ENCODE results near the gene NEIL1. TPM values are rescaled to one million over a fixed set of nuclear protein-coding genes. Genes with fewer than 3 reads are reported as not detected.

NEIL1 gene
- polyA plus RNA-seq, 1 of the 3 experiments (the other 2 are of a cell fraction), result 12.0 TPM

- Histone ChIP-seq H3K9me2 (no peaks in the 10 kb centered on the region), H4K20me1 (ENCODE audit: insufficient read depth) (no peaks in the 10 kb centered on the region; the same call in 1 of the 2 replicates), H3K4me2 (peak overlapping the region; percentile 92; the same call in 1 of the 2 replicates), H3K9me3 (no peaks in the 10 kb centered on the region), H3K27me3 (ENCODE audit: insufficient read depth) (no peaks in the 10 kb centered on the region), H3K27ac (ENCODE audit: low read depth in 2 of 2, low read length in 1 of 2) (no peak overlapping the region), H2AFZ (ENCODE audit: low read depth) (no peak overlapping the region), H3K4me1 (ENCODE audit: control insufficient read depth in 1 of 2, insufficient read depth in 2 of 2, low read depth in 1 of 2, low read length in 1 of 2) (peaks cover 5 to 16% of the 10 kb centered on the region in 2 experiments; a peak in 3 of 4 replicates), H3K36me3 (replicated peaks in 1 of 2; ENCODE audit: control insufficient read depth in 1 of 2, insufficient read depth in 2 of 2, low read length in 1 of 2) (peaks cover 44 to 70% of the 10 kb centered on the region in 2 experiments), H3K79me2 (ENCODE audit: insufficient read depth) (peaks cover 58% of the 10 kb centered on the region), H3K9ac (no peak overlapping the region), H3F3A (replicated peaks; ENCODE audit: insufficient read depth) (peaks cover 10% of the 10 kb centered on the region), H3K4me3 (ENCODE audit: low read depth in 2 of 2, low read length in 1 of 2) (no peak overlapping the region)
- TF ChIP-seq GATA2 (CRISPR knock-in tag; IDR thresholded peaks at IDR 0.05), result no peak
- TF ChIP-seq SMC3 (IDR thresholded peaks at IDR 0.05; ENCODE audit: low read depth, low read length), result no peak
- TF ChIP-seq USF2 (IDR thresholded peaks at IDR 0.05; ENCODE audit: borderline replicate concordance, low read depth, low read length), result no peak
- TF ChIP-seq IRF3 (IDR thresholded peaks at IDR 0.05; ENCODE audit: low read depth, low read length), result no peak
- no peak for TF ChIP-seq FOSL2 (IDR thresholded peaks at IDR 0.05; ENCODE audit: borderline replicate concordance, low read depth)
- no peak for TF ChIP-seq FOXM1 (IDR thresholded peaks at IDR 0.05; ENCODE audit: low read depth)
- no peak for TF ChIP-seq JUND (IDR thresholded peaks at IDR 0.05)
- TF ChIP-seq MEF2A (IDR thresholded peaks at IDR 0.05; ENCODE audit: borderline replicate concordance, low read depth), result no peak
- no peak for TF ChIP-seq TEAD4 (IDR thresholded peaks at IDR 0.05; ENCODE audit: borderline replicate concordance, insufficient read depth)
- TF ChIP-seq MAX (IDR thresholded peaks at IDR 0.05; ENCODE audit: low read depth), result no peak
- TF ChIP-seq CTCF (IDR thresholded peaks at IDR 0.05), result no peak
- no peak for TF ChIP-seq RFX5 (IDR thresholded peaks at IDR 0.05; ENCODE audit: low read length)
- TF ChIP-seq POLR2AphosphoS5 (IDR thresholded peaks at IDR 0.05; ENCODE audit: low read depth, low read length), result no peak
- TF ChIP-seq PBX3 (IDR thresholded peaks at IDR 0.05), result no peak
- no peak for TF ChIP-seq RXRA (IDR thresholded peaks at IDR 0.05; ENCODE audit: borderline replicate concordance, low read depth)
- no peak for TF ChIP-seq EZH2phosphoT487 (IDR thresholded peaks at IDR 0.05; ENCODE audit: borderline replicate concordance, low read depth)
- no peak for TF ChIP-seq TAF1 (IDR thresholded peaks at IDR 0.05; ENCODE audit: borderline replicate concordance, low read depth, low read length)
- no peak for TF ChIP-seq RAD21 (IDR thresholded peaks at IDR 0.05; ENCODE audit: low read length)
- TF ChIP-seq NRF1 (IDR thresholded peaks at IDR 0.05; ENCODE audit: low read depth, low read length), result no peak
- TF ChIP-seq CHD2 (IDR thresholded peaks at IDR 0.05; ENCODE audit: low read length, partially characterized antibody), result no peak
- DNase-seq, result no peak
- ChIA-PET CTCF (interaction anchor here (0.9 to 1.5 kb wide), 3 partner anchors 24 to 316 kb away, joined by 3 read pairs; no protein-coding TSS in a partner anchor), POLR2A (interaction anchor here (1.4 to 2.5 kb wide), 2 partner anchors 34 to 270 kb away, joined by 6 to 21 read pairs; partner anchors contain the start of genes COMMD4 and IMP3)
- 95% methylated on average over 7 of the region's 7 CpGs for WGBS (ENCODE audit: low lambda C conversion rate)
These were observed 23.2 kb downstream of the NEIL1 start for GRCh38 chr15:75369897-75370581.
